Epithelial cell of proximal tubule (primary cell): ENCODE results near the gene PPIL3. TPM values are rescaled to one million over a fixed set of nuclear protein-coding genes. Genes with fewer than 3 reads are reported as not detected.
"Not testable (repeated sequence)": the region's sequence is repeated elsewhere in the genome, so short reads cannot be mapped to it uniquely, and the experiment has no call there.

Experiments
- DNase-seq: peaks from one replicate; pipeline ENCODE4 v3.0.0-alpha.2; 2011; ENCODE audit warnings: low read depth
- H3K4me3 ChIP-seq: 2 replicates; pipeline ENCODE4 v1.5.1; 2011; ENCODE audit warnings: low read depth, mild to moderate bottlenecking, low read length
- total RNA-seq: library from RNA; depleted of rRNA; stranded (reverse); fragments of >200 nt; gene quantifications from 2 replicates; pipeline ENCODE4 v1.2.3, GENCODE V29; 2015
- TF ChIP-seq, protein P1 (sequence below): conservative IDR thresholded peaks from 2 replicates; pipeline ENCODE4 v1.5.1; 2012; ENCODE audit warnings: low read depth, mild to moderate bottlenecking, low read length

Gene PPIL3
- total RNA-seq, 1 donor from 2014 or later = 36.6 TPM

DNA sequence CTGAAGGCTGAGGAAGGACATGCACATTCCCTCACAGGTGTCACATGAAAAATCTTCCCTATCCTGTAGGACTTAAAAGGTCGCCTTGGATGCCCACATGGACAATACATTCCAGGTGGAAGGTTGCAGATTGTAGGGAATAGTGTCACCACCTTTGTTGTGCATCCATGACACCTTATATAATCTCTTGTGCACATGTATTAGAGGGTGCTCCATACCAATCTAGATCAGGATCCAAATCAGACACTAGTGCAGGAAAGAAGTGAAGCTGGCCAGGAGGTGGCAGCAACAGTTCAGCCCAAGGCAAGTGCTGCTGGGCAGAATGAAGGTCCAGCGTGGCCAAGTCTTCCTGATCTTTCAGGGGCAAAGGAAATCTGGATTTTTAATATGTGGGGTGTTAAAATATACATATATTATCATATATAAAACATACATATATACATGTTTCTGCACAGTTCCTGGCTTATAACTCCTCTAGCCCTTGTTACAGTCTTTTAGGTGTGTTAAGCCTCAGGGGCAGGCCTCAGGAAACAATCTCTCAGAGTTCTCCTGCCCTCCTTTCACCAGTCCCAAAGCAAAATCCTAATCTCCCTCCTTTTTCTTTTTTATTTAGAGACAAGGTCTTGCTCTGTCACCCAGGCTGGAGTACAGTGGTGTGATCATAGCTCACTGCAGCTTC, 16.9 kb upstream of the PPIL3 start:
- no peak overlapping the region for H3K4me3 ChIP-seq
- TF ChIP-seq, protein P1, sequence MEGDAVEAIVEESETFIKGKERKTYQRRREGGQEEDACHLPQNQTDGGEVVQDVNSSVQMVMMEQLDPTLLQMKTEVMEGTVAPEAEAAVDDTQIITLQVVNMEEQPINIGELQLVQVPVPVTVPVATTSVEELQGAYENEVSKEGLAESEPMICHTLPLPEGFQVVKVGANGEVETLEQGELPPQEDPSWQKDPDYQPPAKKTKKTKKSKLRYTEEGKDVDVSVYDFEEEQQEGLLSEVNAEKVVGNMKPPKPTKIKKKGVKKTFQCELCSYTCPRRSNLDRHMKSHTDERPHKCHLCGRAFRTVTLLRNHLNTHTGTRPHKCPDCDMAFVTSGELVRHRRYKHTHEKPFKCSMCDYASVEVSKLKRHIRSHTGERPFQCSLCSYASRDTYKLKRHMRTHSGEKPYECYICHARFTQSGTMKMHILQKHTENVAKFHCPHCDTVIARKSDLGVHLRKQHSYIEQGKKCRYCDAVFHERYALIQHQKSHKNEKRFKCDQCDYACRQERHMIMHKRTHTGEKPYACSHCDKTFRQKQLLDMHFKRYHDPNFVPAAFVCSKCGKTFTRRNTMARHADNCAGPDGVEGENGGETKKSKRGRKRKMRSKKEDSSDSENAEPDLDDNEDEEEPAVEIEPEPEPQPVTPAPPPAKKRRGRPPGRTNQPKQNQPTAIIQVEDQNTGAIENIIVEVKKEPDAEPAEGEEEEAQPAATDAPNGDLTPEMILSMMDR = peak; percentile 86
- no peak for DNase-seq

GRCh38 chr2:200901459-200902072, 12.7 kb upstream of the PPIL3 start:
- peak; percentile 64 for DNase-seq
- TF ChIP-seq, protein P1 = peak; percentile 79
- no peak overlapping the region for H3K4me3 ChIP-seq

- TF ChIP-seq, protein P1 = no peak
- DNase-seq = no peak
- no peak overlapping the region for H3K4me3 ChIP-seq
Observed at GRCh38 chr2:200899482-200899881, 10.6 kb upstream of the PPIL3 start.

GRCh38 chr2:200881715-200882249, 7.1 kb downstream of the PPIL3 start:
- not testable (repeated sequence) for DNase-seq, H3K4me3 ChIP-seq

- no peak overlapping the region for H3K4me3 ChIP-seq
- TF ChIP-seq, protein P1 = no peak
- DNase-seq = no peak
Observed at GRCh38 chr2:200878289-200878880, 10.5 kb downstream of the PPIL3 start.

- DNase-seq = no peak
- no peak overlapping the region for H3K4me3 ChIP-seq
- TF ChIP-seq, protein P1 = no peak
Observed at GRCh38 chr2:200877443-200877842, 11.4 kb downstream of the PPIL3 start.

GRCh38 chr2:200873560-200873959, 15.3 kb downstream of the PPIL3 start:
- no peak for DNase-seq
- H3K4me3 ChIP-seq = no peak overlapping the region
- TF ChIP-seq, protein P1 = no peak
